ENCODE measurements around the gene LRIT1.

GRCh38 chr10:84204122-84204521 lies 37.2 kb downstream of the LRIT1 start:
- TF ChIP-seq CTCF (IDR thresholded peaks at IDR 0.05) (peak in 1 of 6 experiments; percentile 7), POLR2A (IDR thresholded peaks at IDR 0.05) (no peak)
